Measurements from ENCODE around the gene EZR. TPM values are rescaled to one million over a fixed set of nuclear protein-coding genes. Genes with fewer than 3 reads are reported as not detected.

The EZR gene
- total RNA-seq, 4 donors from 2014 or later = 83.7 to 168 (median 144) TPM

DNA sequence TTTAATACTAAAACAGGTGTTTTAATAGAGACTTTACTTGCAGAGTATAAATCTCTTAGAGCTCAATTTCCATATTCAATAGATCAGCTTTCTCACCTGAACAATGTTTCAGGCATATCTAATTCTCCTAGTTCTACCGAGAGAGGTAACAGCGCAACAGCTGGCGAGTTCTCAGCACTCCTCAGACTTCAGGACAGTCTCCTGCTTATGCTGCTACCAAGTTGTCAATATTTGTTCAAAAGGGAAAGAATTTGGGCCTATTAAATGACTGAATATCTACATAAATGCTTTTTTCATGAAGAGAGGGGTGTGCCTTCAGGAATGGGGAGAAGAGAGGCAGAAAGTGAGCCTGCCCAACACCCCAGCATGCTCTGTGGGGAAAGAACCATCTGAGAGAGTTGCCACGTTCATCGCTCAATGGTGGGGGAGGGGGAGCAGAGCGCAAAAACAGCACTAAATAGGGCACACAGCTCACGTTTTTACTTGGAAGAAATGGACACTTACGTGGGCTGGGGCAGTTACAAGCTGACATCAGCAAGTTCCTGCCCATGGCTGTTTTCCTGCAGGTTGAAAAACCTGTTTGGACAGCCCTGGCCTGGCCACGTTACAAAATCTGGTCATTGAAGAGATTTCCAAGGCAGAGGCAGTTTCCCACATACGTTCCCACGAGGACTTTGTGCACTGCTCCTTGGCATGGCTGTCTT lies 38.0 kb downstream of the EZR start:
- H3K27ac ChIP-seq = no peak overlapping the region
- no peak for DNase-seq (ENCODE audit: low spot score in 2 of 2)
- H3K36me3 ChIP-seq = peaks cover 4 to 100% (median 55%) of the 10 kb centered on the region in 3 donors
- TF ChIP-seq EP300 (IDR thresholded peaks at IDR 0.05) (peak in 1 of 2 donors; percentile 7), POLR2A (IDR thresholded peaks at IDR 0.05) (no peak)
- H3K27me3 ChIP-seq = no peaks in the 10 kb centered on the region
- no peaks in the 10 kb centered on the region for H3K9me3 ChIP-seq
- no peaks in the 10 kb centered on the region for H3K4me1 ChIP-seq
- WGBS, 2 donors = 77 to 82% methylated on average over 11 of the region's 11 CpGs
- no peak overlapping the region for H3K4me3 ChIP-seq

DNA sequence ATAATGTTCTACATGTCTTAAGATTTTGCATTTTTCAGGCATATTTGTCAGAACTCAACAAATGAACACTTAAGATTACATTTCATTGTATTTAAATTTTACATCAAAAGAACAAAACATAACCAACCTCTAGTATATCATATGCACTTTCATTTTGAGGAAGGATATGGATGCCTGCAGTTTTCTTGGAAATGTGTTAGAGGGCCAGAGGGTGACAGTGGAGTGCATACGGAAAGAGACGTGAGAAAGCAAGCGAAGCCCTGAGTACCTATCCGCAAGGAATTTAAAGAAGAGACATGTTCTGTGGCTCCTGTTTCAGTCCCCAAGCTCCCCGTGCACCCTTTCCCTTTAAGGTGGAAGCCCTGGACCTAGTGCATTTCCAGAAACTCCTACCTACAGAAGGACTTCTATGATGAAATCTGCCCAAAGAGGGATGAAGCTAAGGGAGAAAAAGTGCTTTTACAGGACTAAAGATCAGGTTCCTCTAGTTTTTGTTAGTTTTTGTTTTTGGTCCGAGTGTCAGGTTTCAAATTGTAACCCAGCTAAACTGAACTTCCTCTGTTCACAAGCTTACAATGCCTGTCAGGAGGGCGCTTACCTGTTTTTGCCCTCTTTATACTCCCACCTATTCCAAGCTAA lies 38.8 kb downstream of the EZR start:
- H3K36me3 ChIP-seq = peaks cover 4 to 100% (median 55%) of the 10 kb centered on the region in 3 donors
- DNase-seq (ENCODE audit: low spot score in 2 of 2) = no peak
- no peaks in the 10 kb centered on the region for H3K9me3 ChIP-seq
- H3K27me3 ChIP-seq = no peaks in the 10 kb centered on the region
- WGBS, 2 donors = 92 to 93% methylated on average over 7 of the region's 7 CpGs
- H3K4me1 ChIP-seq = no peaks in the 10 kb centered on the region
- TF ChIP-seq, protein P1, sequence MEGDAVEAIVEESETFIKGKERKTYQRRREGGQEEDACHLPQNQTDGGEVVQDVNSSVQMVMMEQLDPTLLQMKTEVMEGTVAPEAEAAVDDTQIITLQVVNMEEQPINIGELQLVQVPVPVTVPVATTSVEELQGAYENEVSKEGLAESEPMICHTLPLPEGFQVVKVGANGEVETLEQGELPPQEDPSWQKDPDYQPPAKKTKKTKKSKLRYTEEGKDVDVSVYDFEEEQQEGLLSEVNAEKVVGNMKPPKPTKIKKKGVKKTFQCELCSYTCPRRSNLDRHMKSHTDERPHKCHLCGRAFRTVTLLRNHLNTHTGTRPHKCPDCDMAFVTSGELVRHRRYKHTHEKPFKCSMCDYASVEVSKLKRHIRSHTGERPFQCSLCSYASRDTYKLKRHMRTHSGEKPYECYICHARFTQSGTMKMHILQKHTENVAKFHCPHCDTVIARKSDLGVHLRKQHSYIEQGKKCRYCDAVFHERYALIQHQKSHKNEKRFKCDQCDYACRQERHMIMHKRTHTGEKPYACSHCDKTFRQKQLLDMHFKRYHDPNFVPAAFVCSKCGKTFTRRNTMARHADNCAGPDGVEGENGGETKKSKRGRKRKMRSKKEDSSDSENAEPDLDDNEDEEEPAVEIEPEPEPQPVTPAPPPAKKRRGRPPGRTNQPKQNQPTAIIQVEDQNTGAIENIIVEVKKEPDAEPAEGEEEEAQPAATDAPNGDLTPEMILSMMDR (IDR thresholded peaks at IDR 0.05) = no peak
- no peak for TF ChIP-seq EP300 (IDR thresholded peaks at IDR 0.05)
- no peak for TF ChIP-seq POLR2A (IDR thresholded peaks at IDR 0.05)
- H3K4me3 ChIP-seq = no peak overlapping the region
- no peak overlapping the region for H3K27ac ChIP-seq

DNA sequence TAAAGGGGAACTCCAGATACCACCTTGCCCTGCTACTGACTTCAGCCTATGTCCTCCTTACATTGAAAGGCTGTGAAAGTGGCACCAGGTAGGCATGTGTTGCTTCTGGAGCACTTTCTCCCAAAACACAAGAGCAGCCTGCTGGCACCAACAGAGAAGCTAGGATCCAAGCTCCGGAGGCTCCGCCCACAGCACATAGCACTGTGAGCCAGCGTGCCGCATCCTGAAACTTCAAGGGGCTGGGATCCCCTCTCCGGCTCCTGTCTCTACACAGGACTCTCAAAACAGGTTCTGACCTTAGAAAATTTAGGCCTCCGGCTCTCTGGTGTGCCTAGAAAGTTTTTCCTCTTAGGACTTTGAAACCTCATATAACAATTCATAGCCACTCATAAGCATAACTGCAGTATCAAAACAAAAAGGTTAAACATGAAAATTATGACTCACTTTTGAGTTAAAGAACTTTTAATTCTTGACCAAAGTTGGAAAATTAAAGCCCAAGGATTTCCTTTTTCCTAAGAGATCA lies 41.1 kb downstream of the EZR start:
- Histone ChIP-seq H3K9me3 (no peaks in the 10 kb centered on the region), H3K4me3 (no peak overlapping the region), H3K36me3 (peaks cover 0 to 100% (median 35%) of the 10 kb centered on the region in 3 donors), H3K27ac (no peak overlapping the region), H3K27me3 (no peaks in the 10 kb centered on the region), H3K4me1 (peaks cover 0 to 13% (median 0%) of the 10 kb centered on the region in 4 donors)
- no peak for TF ChIP-seq POLR2A (IDR thresholded peaks at IDR 0.05)
- TF ChIP-seq, protein P1 (IDR thresholded peaks at IDR 0.05) = no peak
- no peak for TF ChIP-seq EP300 (IDR thresholded peaks at IDR 0.05)
- WGBS, 2 donors = 94 to 96% methylated on average over 6 of the region's 6 CpGs
- no peak for DNase-seq (ENCODE audit: low spot score in 2 of 2)

DNA sequence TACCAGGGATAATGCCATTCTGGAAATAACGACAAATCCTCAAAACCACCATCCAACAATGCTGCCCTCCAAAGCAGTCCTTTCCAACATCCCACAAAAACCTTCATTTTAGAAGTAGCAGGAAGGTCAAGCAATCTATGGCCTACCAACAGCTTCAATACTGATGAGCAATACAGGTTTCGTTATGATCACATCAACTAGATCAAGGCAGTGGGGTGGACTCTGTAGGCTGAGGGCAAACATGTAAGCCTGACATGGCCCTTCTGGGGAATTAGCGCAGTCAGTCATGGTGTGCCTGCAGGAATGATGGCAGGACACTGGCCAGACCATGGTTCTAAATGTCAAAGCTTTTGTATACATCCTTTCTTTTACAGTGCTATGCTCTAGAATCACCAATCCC lies 41.7 kb downstream of the EZR start:
- H3K27me3 ChIP-seq = no peaks in the 10 kb centered on the region
- no peak overlapping the region for H3K4me3 ChIP-seq
- H3K9me3 ChIP-seq = no peaks in the 10 kb centered on the region
- DNase-seq (ENCODE audit: low spot score in 2 of 2) = no peak
- TF ChIP-seq, protein P1 (IDR thresholded peaks at IDR 0.05) = no peak
- WGBS, 2 donors = 98 to 99% methylated on average over 3 of the region's 3 CpGs
- H3K27ac ChIP-seq = no peak overlapping the region
- peaks cover 0 to 98% (median 30%) of the 10 kb centered on the region in 3 donors for H3K36me3 ChIP-seq
- peaks cover 0 to 17% (median 0%) of the 10 kb centered on the region in 4 donors for H3K4me1 ChIP-seq

DNA sequence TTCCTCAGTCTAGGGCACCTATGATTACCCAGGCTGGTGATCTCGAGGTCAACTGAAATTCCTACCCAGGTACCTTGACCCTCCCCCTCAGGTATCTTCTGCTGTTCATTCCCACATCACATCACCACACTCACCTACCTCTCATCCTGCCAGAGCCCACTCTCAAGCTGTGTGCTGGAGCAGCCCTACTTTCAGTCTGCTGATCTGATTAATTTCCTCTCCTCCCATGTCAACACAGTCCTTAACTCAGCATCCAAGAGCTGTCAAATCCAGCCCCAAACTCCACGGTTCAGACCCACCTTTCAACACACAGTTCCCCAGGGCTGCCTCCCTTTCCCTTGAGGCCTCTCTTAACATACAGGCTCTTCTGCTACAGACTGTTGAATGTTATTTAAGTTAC lies 42.4 kb downstream of the EZR start:
- Histone ChIP-seq H3K27ac (no peak overlapping the region), H3K4me3 (no peak overlapping the region), H3K9me3 (no peaks in the 10 kb centered on the region), H3K4me1 (peaks cover 0 to 22% (median 0%) of the 10 kb centered on the region in 4 donors), H3K27me3 (no peaks in the 10 kb centered on the region), H3K36me3 (peaks cover 0 to 98% (median 27%) of the 10 kb centered on the region in 3 donors)
- TF ChIP-seq POLR2A (IDR thresholded peaks at IDR 0.05) (no peak), EP300 (IDR thresholded peaks at IDR 0.05) (no peak)
- TF ChIP-seq, protein P1 (IDR thresholded peaks at IDR 0.05) = no peak
- DNase-seq (ENCODE audit: low spot score in 2 of 2) = no peak
- 89 to 94% methylated on average over 2 of the region's 2 CpGs for WGBS, 2 donors

All from tibial nerve (tissue), 4 donors.